Epithelial cell of proximal tubule (primary cell): ENCODE measurements around the gene USB1. TPM values are rescaled to one million over a fixed set of nuclear protein-coding genes. Genes with fewer than 3 reads are reported as not detected.

ENCODE experiments used
- DNase-seq: peaks from one replicate; pipeline ENCODE4 v3.0.0-alpha.2; 2011; ENCODE audit warnings: low read depth
- H3K4me3 ChIP-seq: 2 replicates; pipeline ENCODE4 v1.5.1; 2011; ENCODE audit warnings: low read depth, mild to moderate bottlenecking, low read length
- total RNA-seq: library from RNA; depleted of rRNA; stranded (reverse); fragments of >200 nt; gene quantifications from 2 replicates; pipeline ENCODE4 v1.2.3, GENCODE V29; 2015
- TF ChIP-seq, protein P1 (sequence below): conservative IDR thresholded peaks from 2 replicates; pipeline ENCODE4 v1.5.1; 2012; ENCODE audit warnings: low read depth, mild to moderate bottlenecking, low read length

The USB1 gene
- total RNA-seq, 1 donor from 2014 or later, result 31.2 TPM

DNA sequence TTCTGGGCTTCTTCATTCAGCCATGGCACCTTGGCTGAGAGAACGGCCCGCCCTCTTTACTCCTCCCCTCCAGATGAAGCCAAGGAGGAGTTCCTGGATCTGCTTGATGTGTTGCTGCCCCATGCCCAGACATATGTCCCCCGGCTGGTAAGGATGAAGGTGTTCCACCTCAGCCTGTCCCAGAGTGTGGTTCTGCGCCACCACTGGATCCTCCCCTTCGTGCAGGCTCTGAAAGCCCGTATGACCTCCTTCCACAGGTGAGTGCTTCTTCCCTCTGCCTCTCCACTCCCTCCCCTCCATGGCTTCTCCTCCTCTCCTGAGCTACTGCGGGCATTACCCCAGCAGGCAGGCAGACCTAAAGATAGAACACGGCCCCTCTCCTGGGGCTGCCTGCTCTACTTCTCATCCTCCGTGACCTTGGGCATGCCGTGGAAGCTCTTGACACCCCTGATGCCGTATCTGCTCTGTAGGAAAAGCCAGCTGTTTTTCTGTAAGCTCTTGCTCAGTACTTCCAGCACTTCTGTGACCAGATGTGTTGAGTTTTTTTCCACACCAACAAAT is 8.7 kb downstream of the USB1 start:
- TF ChIP-seq, protein P1, sequence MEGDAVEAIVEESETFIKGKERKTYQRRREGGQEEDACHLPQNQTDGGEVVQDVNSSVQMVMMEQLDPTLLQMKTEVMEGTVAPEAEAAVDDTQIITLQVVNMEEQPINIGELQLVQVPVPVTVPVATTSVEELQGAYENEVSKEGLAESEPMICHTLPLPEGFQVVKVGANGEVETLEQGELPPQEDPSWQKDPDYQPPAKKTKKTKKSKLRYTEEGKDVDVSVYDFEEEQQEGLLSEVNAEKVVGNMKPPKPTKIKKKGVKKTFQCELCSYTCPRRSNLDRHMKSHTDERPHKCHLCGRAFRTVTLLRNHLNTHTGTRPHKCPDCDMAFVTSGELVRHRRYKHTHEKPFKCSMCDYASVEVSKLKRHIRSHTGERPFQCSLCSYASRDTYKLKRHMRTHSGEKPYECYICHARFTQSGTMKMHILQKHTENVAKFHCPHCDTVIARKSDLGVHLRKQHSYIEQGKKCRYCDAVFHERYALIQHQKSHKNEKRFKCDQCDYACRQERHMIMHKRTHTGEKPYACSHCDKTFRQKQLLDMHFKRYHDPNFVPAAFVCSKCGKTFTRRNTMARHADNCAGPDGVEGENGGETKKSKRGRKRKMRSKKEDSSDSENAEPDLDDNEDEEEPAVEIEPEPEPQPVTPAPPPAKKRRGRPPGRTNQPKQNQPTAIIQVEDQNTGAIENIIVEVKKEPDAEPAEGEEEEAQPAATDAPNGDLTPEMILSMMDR, result no peak
- no peak overlapping the region for H3K4me3 ChIP-seq
- DNase-seq, result no peak

DNA sequence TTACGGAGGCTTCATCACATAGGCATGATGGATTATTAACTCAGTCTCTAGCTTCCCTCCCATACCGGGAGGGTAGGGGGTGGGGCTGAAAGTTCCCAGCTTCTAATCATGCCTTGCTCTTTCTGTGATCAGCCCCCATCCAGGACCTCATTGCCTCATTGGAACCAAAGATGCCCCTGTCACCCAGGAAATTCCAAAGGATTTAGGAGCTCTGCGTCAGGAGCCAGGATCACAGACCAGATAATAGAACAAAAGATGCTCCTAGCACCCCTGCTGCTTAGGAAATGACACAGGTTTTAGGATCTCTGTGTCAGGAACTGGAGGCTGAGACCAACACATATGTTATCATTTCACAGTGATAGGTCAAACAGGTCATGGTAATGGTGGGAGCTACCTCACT is 9.7 kb downstream of the USB1 start:
- TF ChIP-seq, protein P1, result no peak
- no peak for DNase-seq
- no peak overlapping the region for H3K4me3 ChIP-seq

DNA sequence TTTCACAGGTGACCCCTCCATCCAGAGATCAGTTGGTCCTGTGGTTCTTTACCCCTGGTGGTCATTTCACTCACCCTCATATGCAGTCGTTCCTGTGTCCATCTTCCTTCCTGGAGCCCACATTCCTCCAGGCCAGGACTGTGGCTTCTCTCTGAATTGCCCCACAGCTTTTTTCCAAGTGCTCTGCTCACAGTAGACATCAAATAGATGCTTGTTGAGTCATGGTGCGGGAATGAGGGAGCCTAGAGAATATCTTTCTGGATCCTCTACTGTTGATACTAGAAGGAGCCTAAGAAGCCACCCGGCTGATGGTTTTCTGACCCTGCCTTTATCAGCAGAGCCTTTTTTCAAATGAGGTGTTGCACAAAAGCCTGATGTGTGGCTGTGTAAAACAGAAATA is 10.4 kb downstream of the USB1 start:
- no peak for DNase-seq

DNA sequence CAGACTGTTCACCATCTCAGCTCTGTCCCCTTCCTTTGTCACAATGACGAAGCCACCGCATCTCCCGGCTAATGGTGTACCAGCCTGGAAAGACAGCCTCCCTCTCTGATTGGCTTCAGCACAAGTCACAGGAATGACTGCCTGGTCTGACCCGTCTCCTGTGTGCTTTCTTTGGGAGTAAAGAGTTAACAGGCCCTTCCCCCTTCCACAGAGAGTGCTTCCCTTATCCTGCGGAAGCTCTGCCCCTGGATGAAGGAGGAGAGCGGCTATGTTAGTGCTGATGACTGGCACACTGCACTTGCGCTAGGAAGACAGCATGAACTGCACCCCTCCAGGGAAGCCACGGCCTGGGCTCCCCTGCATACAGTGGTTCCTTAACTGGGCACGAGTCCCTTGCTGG is 11.3 kb downstream of the USB1 start:
- DNase-seq, result no peak
- no peak overlapping the region for H3K4me3 ChIP-seq
- TF ChIP-seq, protein P1, result no peak

More for the DNA sequence above, 10.4 kb downstream of the USB1 start:
- no peak overlapping the region for H3K4me3 ChIP-seq
- TF ChIP-seq, protein P1, result no peak

DNA sequence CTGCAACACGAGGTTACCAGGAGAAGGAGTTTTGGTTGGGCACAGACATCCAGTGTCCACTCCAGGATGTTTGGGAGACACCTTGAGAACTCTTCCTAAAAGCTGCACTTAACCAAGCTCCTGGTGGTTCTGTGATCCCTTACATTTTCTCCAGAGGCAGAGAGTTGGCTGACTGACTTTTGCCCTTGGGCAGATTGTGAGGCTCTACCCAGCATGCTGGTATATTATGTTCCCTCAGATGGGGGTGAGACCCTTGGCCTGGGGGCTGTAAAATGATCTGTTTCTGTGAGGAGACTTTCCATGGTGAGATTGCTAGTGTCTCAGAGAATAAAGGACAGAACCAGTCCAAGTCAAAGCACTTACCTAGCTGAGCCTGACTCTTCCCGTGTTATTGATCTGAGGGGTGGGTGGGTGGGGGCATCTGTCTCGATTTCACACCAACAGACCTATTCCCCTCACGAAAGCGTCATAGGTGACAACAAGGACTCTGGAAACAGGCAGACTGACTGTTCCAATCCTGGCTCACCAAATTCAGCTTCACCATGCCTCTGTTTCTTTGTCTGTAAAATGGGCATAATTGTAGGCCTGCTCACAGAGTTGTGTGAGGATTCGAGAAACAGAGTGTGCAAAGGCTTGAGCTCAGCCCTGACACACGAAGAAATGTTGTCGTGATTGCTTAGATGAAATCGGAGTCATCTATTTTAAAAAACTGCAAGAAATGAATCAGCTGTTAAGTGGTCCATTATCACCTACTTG is 12.2 kb downstream of the USB1 start:
- TF ChIP-seq, protein P1, result no peak
- DNase-seq, result no peak
- H3K4me3 ChIP-seq, result no peak overlapping the region

DNA sequence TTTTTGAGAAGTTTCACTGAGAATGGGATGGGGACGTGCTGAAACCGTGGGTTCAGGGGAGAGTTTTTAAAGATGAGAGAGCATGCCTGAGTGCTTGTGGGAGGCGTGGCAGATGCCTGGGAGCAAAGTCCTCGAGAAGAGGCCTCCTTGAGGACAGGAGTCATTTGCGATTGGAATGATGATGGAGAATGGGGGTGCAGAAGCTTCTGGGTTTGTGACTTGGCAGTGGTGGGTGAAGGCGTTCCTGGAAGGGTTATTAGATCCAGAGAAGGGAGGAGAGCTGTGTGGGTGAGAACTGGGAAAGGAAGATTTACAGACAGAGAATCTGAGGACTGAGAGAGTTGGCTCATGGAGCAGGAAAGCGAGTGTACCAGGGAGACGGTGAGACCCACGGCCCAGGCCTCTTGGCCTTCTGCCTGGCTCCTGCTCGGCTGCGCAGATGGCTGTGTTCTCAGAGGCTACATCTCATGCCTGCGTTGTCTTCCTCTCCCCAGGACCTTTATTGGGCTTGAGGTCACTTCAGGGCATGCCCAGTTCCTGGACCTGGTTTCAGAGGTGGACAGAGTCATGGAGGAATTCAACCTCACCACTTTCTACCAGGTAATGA is 15.7 kb downstream of the USB1 start:
- no peak overlapping the region for H3K4me3 ChIP-seq
- TF ChIP-seq, protein P1, result no peak
- DNase-seq, result no peak

DNA sequence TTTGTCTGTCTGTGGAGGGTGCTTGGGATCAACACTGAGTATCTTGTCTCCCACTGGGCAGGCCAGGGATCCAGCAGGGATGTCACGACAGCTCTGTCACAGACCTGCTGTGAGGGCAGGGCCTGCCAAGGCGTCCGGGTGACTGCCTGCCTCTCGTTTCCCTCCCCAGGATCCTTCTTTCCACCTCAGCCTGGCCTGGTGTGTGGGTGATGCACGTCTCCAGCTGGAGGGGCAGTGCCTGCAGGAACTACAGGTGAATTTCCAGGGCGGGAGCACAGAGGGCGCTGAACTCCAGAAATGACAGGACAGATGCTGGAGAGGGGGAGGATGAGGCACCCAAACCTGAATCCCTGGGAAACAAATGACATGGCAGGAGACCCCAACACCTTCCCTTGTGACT is 17.6 kb downstream of the USB1 start:
- no peak for DNase-seq
- H3K4me3 ChIP-seq, result no peak overlapping the region
- TF ChIP-seq, protein P1, result peak; percentile 5
